ENCODE data around the gene TNNC1. TPM values are rescaled to one million over a fixed set of nuclear protein-coding genes. Genes with fewer than 3 reads are reported as not detected.

The TNNC1 gene
- total RNA-seq, 1 donor from 2014 or later = 0.88 TPM

- ATAC-seq = peak; percentile 76
These were observed 29.9 kb upstream of the TNNC1 start for GRCh38 chr3:52483577-52484381.

DNA sequence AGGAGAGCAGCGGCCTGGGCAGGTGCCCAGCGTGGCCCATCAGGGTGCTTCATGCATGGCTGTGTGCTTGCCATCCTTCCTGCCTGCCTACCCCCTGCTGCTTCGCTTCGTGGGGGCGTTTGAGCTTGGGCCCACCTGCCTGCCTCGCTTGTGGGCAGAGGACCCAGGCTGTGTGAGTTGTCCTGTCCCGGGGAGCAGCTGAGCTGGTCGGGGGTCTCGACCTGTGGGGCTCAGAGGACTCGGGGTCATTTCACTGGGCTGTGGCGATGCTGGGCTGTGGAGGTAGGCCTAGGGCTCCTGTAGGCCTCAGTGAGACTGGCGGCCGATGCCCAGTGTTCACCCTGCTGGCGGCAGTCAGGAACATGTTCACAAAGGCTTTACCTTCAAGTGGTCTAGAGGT is 29.2 kb upstream of the TNNC1 start:
- peak; percentile 1 for ATAC-seq

GRCh38 chr3:52481819-52482521 is 28.1 kb upstream of the TNNC1 start:
- ATAC-seq = no peak

GRCh38 chr3:52480768-52481715 is 27.2 kb upstream of the TNNC1 start:
- ATAC-seq = no peak

DNA sequence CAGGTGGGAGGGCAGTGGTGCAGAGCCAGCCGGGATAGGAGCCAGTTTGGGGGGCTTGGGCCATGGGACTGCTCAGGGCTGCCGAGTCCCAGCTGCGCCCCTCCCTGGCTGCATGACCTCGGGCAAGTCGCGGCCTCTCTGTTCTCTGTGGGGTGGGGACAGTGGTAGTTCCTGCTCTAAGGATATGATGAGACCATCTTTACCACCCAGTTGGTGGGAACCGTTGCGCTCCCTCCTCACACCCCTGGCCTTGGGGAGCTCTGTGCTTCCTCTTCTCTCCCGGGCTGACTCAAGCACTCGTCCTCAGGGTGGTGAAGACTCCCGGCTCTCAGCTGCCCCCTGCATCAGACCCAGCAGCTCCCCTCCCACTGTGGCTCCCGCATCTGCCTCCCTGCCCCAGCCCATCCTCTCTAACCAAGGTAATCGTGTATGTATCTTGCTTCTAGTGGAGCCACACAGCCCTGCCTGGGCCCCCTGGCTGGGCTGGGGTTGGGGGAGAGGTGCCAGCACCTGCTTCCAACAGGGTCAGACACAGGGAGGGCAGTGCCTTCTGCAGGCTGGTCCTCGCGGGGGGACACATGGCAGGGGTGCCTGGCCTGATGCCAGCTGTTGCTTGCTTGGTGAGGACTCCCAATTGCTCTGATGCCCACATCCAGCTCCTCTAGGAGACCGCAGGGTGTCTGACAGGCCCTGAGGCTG is 26.2 kb upstream of the TNNC1 start:
- ATAC-seq = no peak

DNA sequence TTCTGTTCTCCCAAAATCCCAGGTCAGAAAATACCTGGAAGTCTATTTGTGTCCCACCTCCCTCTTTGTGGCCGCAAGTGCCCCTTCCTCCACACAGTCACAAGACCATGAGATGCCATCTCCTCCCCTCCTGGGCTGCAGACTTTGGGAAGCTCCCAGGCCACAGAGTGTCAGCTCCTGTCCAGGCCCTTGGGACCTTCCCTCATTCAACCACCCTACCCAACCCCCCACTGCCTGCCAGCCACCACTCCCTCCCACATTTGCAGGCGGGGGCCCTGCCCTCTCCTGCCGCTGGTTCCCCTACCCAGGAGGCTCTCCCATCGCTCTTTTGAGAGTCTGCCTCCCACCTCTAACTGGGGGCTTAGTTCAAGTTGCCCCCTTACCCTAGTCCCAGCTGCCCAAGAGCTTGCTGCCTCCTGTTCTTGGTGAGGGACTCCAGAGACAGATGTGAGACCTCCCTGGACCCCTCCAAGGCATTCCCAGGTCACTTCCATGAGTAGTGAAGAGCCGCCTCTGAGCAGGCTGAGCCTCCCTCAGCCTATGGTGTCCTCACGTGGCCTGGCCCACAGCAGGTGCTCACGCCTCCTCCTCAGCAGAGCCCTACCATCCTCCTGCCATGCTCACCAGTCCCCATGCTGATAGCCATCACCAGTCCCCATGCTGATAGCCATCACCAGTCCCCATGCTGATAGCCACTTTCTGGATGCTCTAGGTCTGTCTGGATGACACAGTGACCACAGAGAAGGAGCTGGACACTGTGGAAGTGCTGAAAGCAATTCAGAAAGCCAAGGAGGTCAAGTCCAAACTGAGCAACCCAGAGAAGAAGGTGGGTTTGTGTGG is 25.4 kb upstream of the TNNC1 start:
- ATAC-seq = no peak

GRCh38 chr3:52477796-52478095 is 23.9 kb upstream of the TNNC1 start:
- no peak for ATAC-seq

DNA sequence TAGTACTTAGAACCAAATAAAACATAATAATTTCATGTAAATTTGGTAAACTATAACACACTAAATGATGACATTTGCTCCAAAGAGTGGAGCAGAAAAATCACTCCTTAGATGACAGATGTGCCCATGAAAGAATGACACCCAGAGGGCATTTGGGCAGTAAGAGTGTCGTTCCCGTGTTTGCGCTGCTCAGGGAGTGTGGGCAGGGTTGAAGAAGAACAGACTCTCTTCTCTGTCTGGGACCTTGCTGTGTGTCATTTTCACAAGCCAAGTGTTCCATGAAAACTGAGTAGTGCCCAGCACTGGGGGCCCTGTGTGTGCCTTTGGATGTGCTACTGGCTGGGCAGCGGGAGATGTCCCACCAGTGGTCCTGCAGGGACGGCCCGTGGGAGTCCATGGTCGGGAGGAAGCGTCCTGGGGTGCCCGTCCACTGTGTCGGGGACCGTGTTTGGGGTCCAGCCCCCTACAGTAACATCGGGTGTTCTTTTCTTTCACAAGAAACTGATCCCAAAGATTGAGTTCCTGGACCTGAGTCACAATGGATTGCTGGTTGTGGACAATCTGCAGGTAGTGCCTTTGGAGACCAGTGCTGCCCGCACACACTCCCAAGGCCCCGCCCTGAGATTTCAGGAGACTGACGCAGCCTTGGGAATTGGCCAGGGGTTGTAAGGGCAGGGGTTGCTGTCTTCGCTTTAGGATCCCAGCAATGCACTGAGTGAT is 23.4 kb upstream of the TNNC1 start:
- no peak for ATAC-seq

DNA sequence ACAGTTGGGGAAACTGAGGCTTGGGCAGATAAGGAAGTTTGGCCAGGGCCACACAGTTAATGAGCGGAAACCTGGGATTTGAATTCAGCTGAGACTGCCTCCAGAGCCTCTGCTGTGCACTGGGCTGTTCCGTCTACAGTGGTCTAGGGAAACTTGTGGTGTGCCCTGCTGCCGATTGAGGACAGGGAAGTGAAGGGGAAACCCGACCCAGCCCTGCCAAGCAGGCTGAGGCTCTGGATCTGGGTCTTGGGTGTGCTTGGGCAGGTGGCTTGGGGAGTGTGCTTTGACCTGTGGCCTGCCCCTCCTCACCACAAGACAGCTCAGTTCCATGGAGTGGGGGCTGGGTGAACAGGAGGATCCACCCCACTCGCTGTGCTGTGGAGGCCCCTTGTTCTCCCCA is 19.2 kb upstream of the TNNC1 start:
- ATAC-seq = no peak

DNA sequence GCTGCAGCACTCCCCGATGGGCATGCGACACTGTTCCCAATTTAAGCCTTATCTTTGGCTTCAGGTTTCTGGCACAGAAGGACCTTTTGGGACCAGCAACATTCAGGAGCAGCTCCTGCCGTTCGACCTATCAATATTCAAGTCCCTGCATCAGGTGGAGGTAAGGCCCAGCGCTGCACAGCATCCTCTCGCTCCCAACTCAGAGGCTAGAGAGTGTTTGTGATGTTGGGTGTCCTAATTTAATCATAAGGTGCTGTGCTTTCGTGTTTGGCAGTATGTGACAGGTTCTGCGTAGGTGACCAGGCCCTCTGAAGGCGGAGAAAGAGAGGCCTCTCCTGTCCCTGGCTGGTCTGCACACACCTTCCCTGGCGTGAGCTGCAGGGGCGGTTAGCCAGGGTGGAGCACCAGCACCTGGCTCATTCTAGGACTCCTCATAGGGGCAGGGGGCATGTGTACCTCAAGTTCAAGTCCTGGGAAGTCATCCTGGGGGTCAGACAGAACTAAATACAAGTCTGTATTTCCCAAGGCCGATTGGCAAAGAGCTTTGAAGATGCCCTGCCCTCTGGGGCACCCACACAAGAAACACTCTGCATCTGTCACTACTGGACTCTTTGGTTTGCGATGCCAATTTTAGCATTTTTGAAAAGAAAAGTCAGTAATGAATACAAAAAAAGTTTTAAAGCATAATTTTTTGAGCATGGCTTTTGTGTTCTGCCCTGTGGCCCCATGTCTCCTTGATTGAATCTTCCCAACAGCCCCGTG is 18.6 kb upstream of the TNNC1 start:
- no peak for ATAC-seq

- ATAC-seq = peak; percentile 85
These were observed 17.8 kb upstream of the TNNC1 start for GRCh38 chr3:52471371-52472238.

- ATAC-seq = no peak
These were observed 17.1 kb upstream of the TNNC1 start for GRCh38 chr3:52470920-52471319.

DNA sequence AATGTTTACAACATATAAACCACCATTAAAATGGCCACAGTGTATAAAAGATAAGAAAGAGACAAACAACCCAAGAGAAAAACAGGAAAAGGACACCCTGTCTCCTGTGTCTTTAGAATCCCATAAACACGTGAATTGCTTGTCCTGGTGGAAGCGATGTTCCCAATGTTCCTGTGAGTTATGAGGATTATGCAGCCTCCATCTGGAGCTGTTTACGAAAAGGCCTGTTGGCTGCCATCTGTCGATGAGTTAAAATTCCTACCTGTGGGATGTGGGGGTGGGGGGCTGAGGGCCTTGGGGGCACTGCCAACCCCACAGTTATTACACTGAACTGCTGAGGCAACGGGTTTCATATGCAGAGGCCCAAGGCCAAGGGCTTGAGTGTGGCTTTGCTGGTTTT is 15.2 kb upstream of the TNNC1 start:
- no peak for ATAC-seq

DNA sequence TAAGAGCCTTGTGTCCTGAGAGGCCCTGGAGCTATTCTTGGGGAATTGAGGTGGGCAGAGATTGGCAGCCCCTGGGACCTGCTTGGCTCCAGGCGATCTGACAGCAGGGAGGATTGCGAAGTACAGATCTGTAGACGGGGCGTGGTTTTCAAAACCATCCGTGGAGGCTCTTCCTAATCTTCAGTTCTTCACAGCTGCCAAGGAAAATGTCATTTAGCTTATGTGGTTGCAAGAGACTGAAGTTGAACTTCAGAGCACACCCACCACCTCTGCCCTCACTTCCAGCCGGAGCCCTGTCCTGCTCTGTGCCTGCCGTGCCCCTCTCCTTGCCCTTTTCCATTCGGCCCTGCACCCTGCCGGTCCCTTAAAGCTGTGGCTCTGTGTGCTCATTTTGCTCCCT is 14.5 kb upstream of the TNNC1 start:
- ATAC-seq = no peak

DNA sequence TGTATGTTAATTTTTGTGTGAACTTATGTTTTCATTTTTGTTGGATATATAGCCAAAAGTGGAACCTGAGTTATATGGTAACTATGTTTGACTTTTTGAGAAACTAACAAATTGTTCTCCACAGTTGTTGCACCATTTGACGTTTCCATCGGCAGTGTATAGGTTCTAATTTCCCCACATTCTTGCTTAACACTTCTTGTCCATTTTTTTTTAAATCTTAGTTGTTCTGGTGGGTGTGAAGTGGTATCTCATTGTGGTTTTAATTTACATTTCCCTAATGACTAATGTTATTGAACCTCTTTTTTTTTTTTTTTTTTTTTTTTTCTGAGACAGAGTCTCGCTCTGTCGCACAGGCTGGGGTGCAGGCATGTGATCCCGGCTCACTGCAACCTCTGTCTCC is 9.6 kb upstream of the TNNC1 start:
- no peak for ATAC-seq

DNA sequence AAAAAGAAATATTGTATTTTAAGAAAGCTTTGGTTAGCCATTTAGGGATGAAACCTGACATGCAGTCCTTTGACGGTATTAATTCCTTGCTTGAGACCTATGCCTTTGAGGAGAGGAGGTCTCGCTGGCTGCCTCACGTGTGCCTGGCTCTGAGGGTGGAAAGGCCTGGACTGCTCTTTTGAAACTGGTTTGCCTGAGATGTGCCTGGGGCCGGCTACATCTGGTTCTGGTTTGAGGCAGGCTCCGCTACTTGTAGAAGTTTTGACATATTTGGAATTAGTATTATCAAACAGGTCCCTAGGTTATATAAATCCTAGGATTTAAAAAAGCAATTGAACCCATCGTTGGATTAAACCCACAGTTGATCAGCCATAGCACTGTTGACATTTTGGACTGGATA is 8.0 kb upstream of the TNNC1 start:
- ATAC-seq = no peak

GRCh38 chr3:52458770-52459545 is 5.1 kb upstream of the TNNC1 start:
- ATAC-seq = no peak

DNA sequence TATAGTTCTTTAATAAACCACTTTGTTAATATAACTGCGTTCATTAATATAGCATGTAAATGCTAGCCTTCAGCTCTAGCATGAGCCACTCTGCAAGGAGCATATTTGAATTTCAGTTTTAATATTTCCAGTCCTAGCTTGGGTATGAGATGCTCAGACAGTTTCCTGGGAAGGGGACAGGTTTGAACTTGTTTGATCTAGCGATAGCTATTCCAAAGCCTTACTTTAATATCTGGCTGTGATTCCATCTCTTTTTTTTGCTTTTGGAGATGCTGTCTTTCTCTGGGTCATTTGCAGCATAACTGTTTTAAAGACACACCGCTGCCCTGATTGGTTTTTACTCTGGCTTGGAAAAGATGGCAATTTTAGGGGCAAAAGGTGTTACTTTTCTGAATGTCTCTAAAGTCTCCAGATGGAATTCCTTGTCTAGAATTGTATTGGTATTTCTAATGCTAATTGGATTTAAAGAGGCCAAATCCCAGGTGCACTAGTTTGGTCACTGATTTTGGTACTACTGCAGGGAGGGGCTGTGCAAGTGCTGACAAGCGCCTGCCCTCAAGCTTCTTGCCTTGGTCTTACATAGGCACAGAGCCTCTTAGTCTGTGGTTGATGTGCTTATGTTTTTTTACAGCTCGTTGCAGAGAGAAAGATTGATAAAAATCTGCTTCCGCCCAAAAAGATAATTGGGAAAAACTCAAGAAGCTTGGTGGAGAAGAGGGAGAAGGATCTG is 4.4 kb upstream of the TNNC1 start:
- ATAC-seq = no peak
